ENCODE measurements around the gene WWC2.

DNA sequence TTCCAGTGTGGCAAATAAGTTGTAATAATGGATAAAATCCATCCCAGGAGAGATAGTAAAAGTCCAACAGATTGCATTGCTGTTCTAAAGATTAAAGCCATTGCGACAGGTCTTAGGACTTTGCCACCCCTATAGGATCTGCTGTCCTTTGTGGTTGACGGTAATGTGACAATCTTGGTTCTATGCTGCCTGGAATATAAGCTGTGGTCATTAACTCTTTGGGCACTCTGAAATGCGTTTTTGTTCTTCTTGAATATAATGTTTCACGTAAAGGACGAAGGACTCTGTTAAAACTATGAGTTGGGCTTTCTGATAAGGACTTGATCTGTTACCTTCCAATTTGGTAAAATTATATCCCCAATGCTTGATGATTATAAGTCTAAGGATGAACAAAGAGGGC is 223.3 kb downstream of the WWC2 start, which contains the start of gene CLDN24:
- TF ChIP-seq, protein P1, sequence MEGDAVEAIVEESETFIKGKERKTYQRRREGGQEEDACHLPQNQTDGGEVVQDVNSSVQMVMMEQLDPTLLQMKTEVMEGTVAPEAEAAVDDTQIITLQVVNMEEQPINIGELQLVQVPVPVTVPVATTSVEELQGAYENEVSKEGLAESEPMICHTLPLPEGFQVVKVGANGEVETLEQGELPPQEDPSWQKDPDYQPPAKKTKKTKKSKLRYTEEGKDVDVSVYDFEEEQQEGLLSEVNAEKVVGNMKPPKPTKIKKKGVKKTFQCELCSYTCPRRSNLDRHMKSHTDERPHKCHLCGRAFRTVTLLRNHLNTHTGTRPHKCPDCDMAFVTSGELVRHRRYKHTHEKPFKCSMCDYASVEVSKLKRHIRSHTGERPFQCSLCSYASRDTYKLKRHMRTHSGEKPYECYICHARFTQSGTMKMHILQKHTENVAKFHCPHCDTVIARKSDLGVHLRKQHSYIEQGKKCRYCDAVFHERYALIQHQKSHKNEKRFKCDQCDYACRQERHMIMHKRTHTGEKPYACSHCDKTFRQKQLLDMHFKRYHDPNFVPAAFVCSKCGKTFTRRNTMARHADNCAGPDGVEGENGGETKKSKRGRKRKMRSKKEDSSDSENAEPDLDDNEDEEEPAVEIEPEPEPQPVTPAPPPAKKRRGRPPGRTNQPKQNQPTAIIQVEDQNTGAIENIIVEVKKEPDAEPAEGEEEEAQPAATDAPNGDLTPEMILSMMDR (conservative IDR thresholded peaks at IDR 0.05; ENCODE audit: low read length), result no peak
- no peak for TF ChIP-seq EZH2phosphoT487 (IDR thresholded peaks at IDR 0.05; ENCODE audit: borderline replicate concordance, low read depth, low read length)
